ENCODE measurements around the gene ZFHX3. TPM values are rescaled to one million over a fixed set of nuclear protein-coding genes. Genes with fewer than 3 reads are reported as not detected.

ZFHX3 gene
- total RNA-seq, 8 experiments from 2014 or later, result 7.4 to 31.9 (median 21.7) TPM

- ATAC-seq (replicated peaks in 6 of 8), result peak in 2 of 8 experiments; percentile 45 to 52
- in situ Hi-C loops (cut with MboI; ENCODE audit: low pct_unique_long_range_greater_than_20kb in 2 of 9, low sequenced_read_pairs in 9 of 9, unreplicated experiment in 9 of 9), result no loop called here
Observed at GRCh38 chr16:72856797-72857196, 191.1 kb downstream of the ZFHX3 start.

GRCh38 chr16:72854267-72854959, 193.5 kb downstream of the ZFHX3 start:
- WGBS, 10 experiments, result 46 to 100% (median 73%) methylated on average over 2 to 11 of the region's 11 CpGs
- H3K27ac ChIP-seq, result no peak overlapping the region

More at GRCh38 chr16:72856797-72857196, 191.1 kb downstream of the ZFHX3 start:
- no peak overlapping the region for H3K4me3 ChIP-seq
- H3K4me1 ChIP-seq (replicated peaks in 1 of 2), result peaks cover 59 to 64% of the 10 kb centered on the region in 2 donors
- no peak overlapping the region for H3K27ac ChIP-seq
- 83 to 100% methylated on average over 1 of the region's 1 CpG; no CpG with 5 or more reads in 8 of the 10 experiments for WGBS, 10 experiments

GRCh38 chr16:72853575-72854266, 194.2 kb downstream of the ZFHX3 start:
- in situ Hi-C loops (cut with MboI; ENCODE audit: low pct_unique_long_range_greater_than_20kb in 2 of 9, low sequenced_read_pairs in 9 of 9, unreplicated experiment in 9 of 9), result no loop called here
- WGBS, 10 experiments, result 57 to 100% (median 92%) methylated on average over 1 to 4 of the region's 4 CpGs
- H3K4me3 ChIP-seq, result no peak overlapping the region
- H3K4me1 ChIP-seq (replicated peaks in 1 of 2), result peaks cover 70 to 71% of the 10 kb centered on the region in 2 donors
- ATAC-seq (replicated peaks in 6 of 8), result no peak
- no peak overlapping the region for H3K27ac ChIP-seq

More at GRCh38 chr16:72854267-72854959, 193.5 kb downstream of the ZFHX3 start:
- in situ Hi-C loops (cut with MboI; ENCODE audit: low pct_unique_long_range_greater_than_20kb in 2 of 9, low sequenced_read_pairs in 9 of 9, unreplicated experiment in 9 of 9), result no loop called here
- H3K4me3 ChIP-seq, result no peak overlapping the region
- no peak for ATAC-seq (replicated peaks in 6 of 8)
- peaks cover 70 to 71% of the 10 kb centered on the region in 2 donors for H3K4me1 ChIP-seq (replicated peaks in 1 of 2)

GRCh38 chr16:72852421-72852820, 195.5 kb downstream of the ZFHX3 start:
- no peak for ATAC-seq (replicated peaks in 6 of 8)
- H3K4me1 ChIP-seq (replicated peaks in 1 of 2), result peaks cover 71 to 72% of the 10 kb centered on the region in 2 donors
- in situ Hi-C loops (cut with MboI; ENCODE audit: low pct_unique_long_range_greater_than_20kb in 2 of 9, low sequenced_read_pairs in 9 of 9, unreplicated experiment in 9 of 9), result no loop called here
- H3K4me3 ChIP-seq, result no peak overlapping the region
- H3K27ac ChIP-seq, result no peak overlapping the region
- WGBS, 10 experiments, result 63 to 100% (median 100%) methylated on average over 1 of the region's 1 CpG; no CpG with 5 or more reads in 2 of the 10 experiments

GRCh38 chr16:72850853-72851252, 197.1 kb downstream of the ZFHX3 start:
- ATAC-seq (replicated peaks in 6 of 8), result peak in 7 of 8 experiments; percentile 4 to 52 (median 34)
- WGBS, 10 experiments, result 0 to 94% (median 81%) methylated on average over 1 to 4 of the region's 6 CpGs; no CpG with 5 or more reads in 5 of the 10 experiments
- Histone ChIP-seq H3K27ac (no peak overlapping the region), H3K4me3 (no peak overlapping the region), H3K4me1 (replicated peaks in 1 of 2) (peaks cover 74 to 78% of the 10 kb centered on the region in 2 donors)
- in situ Hi-C loops (cut with MboI; ENCODE audit: low pct_unique_long_range_greater_than_20kb in 2 of 9, low sequenced_read_pairs in 9 of 9, unreplicated experiment in 9 of 9), result no loop called here

DNA sequence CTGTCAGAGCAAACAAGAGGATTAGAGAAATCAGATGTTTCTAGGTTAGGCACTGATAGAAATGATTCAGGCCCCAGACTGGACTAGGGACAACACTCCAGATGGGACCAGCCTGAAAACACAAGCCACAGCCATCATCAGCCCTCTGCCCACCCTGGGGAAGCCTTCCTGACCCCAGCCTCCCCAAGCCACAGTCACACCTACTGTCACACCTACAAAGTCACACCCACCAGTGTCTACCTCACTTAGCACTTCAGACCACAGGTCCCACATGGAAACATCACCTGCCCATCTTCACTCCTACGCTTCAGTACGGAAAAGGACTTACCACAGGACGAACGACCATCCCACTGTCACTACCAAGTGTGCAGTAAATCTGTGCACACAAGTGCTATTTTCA, 197.9 kb downstream of the ZFHX3 start:
- Histone ChIP-seq H3K4me1 (replicated peaks in 1 of 2) (peaks cover 72 to 78% of the 10 kb centered on the region in 2 donors), H3K27ac (no peak overlapping the region), H3K4me3 (no peak overlapping the region)
- in situ Hi-C loops (cut with MboI; ENCODE audit: low pct_unique_long_range_greater_than_20kb in 2 of 9, low sequenced_read_pairs in 9 of 9, unreplicated experiment in 9 of 9), result no loop called here
- 85 to 100% (median 94%) methylated on average over 2 to 4 of the region's 4 CpGs; no CpG with 5 or more reads in 7 of the 10 experiments for WGBS, 10 experiments
- no peak for ATAC-seq (replicated peaks in 6 of 8)

DNA sequence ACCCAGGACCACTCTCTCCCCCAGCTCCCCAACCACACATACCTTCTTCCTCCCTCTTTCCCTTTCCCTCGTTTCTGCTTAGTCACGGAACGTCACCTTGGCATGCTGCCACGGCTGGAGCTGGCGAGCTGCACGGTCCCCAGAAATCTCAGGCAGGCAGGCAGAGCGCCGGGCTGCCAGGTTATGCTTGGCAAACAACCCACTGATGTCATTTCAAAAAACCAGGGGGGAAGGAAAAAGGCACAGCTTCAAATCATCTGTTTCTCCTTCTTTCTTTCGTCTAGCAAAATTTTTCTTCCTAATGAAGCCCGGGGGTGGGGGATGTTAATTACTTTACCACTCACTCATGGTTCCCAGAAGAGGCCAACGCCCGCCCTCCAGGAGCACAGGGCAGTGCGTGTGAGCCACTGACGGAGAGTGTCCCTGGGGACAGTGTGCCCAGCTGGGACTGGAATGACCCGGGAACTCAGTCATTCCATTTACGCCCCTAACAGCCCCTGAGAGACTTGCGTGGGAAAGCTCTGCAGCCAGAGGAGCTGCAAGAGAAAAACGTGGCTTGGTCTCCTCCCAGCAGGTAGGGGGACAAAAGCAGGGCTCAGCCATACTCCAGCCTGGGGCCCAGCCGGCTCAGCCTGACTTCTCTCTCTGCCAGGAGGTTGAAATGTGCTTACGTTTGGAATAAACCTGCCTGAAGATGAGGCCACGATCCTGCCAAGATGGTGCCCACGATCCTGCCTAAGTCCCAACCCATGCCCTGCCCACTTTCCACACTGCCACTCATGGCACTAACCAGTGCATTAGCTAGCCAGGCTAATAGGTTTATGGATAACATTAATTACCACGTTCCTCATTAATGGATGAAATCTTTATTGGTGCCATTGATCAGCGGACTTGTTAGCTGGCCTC, 198.9 kb downstream of the ZFHX3 start:
- 21 to 100% (median 43%) methylated on average over 1 to 15 of the region's 24 CpGs for WGBS, 10 experiments
- H3K4me1 ChIP-seq (replicated peaks in 1 of 2), result peaks cover 72 to 78% of the 10 kb centered on the region in 2 donors
- peak; percentile 77 to 94 (median 86) for ATAC-seq (replicated peaks in 6 of 8)
- no peak overlapping the region for H3K4me3 ChIP-seq
- H3K27ac ChIP-seq, result peak overlapping the region; percentile 25 to 72
- in situ Hi-C loops (cut with MboI; ENCODE audit: low pct_unique_long_range_greater_than_20kb in 2 of 9, low sequenced_read_pairs in 9 of 9, unreplicated experiment in 9 of 9), result loop anchor here in 4 of 9 experiments (25.0 kb wide), 4 partner anchors 188 to 1038 kb away; partner anchors contain the start of gene ZFHX3 (in 1 of the 4)

DNA sequence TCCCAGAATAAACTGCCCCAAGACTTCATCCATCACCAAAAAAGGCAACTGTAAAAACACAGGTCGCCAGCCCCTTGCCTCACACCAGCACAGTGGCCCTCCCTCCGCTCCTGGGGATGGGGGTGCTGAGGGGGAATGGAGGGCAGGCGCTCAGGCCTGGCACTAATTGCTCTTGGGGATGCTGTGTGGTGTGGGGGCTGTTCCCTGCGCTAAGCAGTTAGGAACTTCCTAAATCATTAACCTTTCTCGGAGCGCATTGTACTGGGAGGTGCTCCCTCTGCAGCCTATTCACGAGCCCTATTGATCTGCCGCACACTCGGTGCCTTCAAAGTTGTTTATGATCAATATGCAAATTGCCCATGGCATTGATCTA, 199.9 kb downstream of the ZFHX3 start:
- peak in 3 of 8 experiments; percentile 9 to 10 (median 9) for ATAC-seq (replicated peaks in 6 of 8)

GRCh38 chr16:72847187-72848027, 200.5 kb downstream of the ZFHX3 start:
- 20 to 100% (median 75%) methylated on average over 1 to 5 of the region's 11 CpGs; no CpG with 5 or more reads in 2 of the 10 experiments for WGBS, 10 experiments
- H3K4me3 ChIP-seq, result no peak overlapping the region
- H3K27ac ChIP-seq, result peak overlapping the region; percentile 17 to 72
- H3K4me1 ChIP-seq (replicated peaks in 1 of 2), result peaks cover 72 to 74% of the 10 kb centered on the region in 2 donors
- ATAC-seq (replicated peaks in 6 of 8), result peak in 7 of 8 experiments; percentile 5 to 53 (median 39)
- in situ Hi-C loops (cut with MboI; ENCODE audit: low pct_unique_long_range_greater_than_20kb in 2 of 9, low sequenced_read_pairs in 9 of 9, unreplicated experiment in 9 of 9), result loop anchor here in 4 of 9 experiments (25.0 kb wide), 4 partner anchors 190 to 1040 kb away; partner anchors contain the start of gene ZFHX3 (in 1 of the 4)

More for the DNA sequence above, 199.9 kb downstream of the ZFHX3 start:
- in situ Hi-C loops (cut with MboI; ENCODE audit: low pct_unique_long_range_greater_than_20kb in 2 of 9, low sequenced_read_pairs in 9 of 9, unreplicated experiment in 9 of 9), result loop anchor here in 4 of 9 experiments (25.0 kb wide), 4 partner anchors 189 to 1039 kb away; partner anchors contain the start of gene ZFHX3 (in 1 of the 4)
- H3K4me3 ChIP-seq, result no peak overlapping the region
- H3K4me1 ChIP-seq (replicated peaks in 1 of 2), result peaks cover 72 to 74% of the 10 kb centered on the region in 2 donors
- WGBS, 10 experiments, result 0 to 100% (median 27%) methylated on average over 1 to 8 of the region's 9 CpGs; no CpG with 5 or more reads in 6 of the 10 experiments
- H3K27ac ChIP-seq, result peak overlapping the region in 1 of 2 donors; percentile 72

- 60 to 100% (median 100%) methylated on average over 1 to 4 of the region's 8 CpGs; no CpG with 5 or more reads in 3 of the 10 experiments for WGBS, 10 experiments
- no peak overlapping the region for H3K27ac ChIP-seq
- H3K4me1 ChIP-seq (replicated peaks in 1 of 2), result peaks cover 74 to 76% of the 10 kb centered on the region in 2 donors
- in situ Hi-C loops (cut with MboI; ENCODE audit: low pct_unique_long_range_greater_than_20kb in 2 of 9, low sequenced_read_pairs in 9 of 9, unreplicated experiment in 9 of 9), result loop anchor here in 4 of 9 experiments (25.0 kb wide), 4 partner anchors 191 to 1041 kb away; partner anchors contain the start of gene ZFHX3 (in 1 of the 4)
- ATAC-seq (replicated peaks in 6 of 8), result no peak
- H3K4me3 ChIP-seq, result no peak overlapping the region
Observed at GRCh38 chr16:72846594-72846993, 201.3 kb downstream of the ZFHX3 start.

DNA sequence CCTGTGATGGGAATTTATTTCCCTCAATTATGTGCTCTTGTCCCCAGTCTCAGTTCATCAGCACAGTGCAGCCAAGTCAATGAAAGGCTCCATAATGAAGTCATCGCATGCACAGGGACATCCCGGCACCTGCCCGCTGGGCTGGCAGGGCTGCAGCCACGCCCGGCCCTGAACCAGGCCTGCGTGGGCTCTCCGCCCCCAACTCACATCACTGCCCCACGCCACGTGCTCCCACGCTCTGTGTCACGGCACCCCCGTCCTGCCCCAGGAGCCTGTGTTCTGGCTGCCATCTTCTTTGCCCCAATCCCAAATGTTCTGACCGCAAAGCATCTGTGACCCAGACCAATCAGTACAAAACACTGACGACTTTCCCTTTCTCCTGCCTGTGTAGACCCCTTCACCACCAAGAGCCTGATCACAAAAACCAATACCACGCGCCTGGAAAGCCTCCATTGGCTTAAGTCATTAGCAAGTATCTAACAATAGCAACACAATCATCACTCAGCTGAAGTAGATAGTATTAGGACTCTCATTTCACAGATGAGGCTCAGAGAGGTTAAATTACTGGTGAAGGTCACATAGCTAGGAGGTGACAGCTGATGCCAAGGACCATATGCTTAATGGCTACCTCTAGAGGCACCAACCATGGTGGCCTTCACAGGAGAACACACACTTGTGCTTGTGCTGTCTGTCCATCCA, 202.5 kb downstream of the ZFHX3 start:
- Histone ChIP-seq H3K27ac (peak overlapping the region in 1 of 2 donors; percentile 54), H3K4me3 (no peak overlapping the region), H3K4me1 (replicated peaks in 1 of 2) (peaks cover 73 to 78% of the 10 kb centered on the region in 2 donors)
- WGBS, 10 experiments, result 80 to 100% (median 90%) methylated on average over 2 to 11 of the region's 16 CpGs; no CpG with 5 or more reads in 4 of the 10 experiments
- in situ Hi-C loops (cut with MboI; ENCODE audit: low pct_unique_long_range_greater_than_20kb in 2 of 9, low sequenced_read_pairs in 9 of 9, unreplicated experiment in 9 of 9), result loop anchor here in 4 of 9 experiments (25.0 kb wide), 4 partner anchors 192 to 1042 kb away; partner anchors contain the start of gene ZFHX3 (in 1 of the 4)
- ATAC-seq (replicated peaks in 6 of 8), result peak in 5 of 8 experiments; percentile 8 to 38 (median 21)

All from motor neuron (in vitro differentiated cells).